Stimulated activated CD4-positive, alpha-beta T cell treated with anti-CD3 and anti-CD28 coated beads, Interleukin-2, amount 100 ng/mL, for 4 hours (primary cell): ENCODE data around the gene MBNL1.

Source experiments
- DNase-seq: peaks from one replicate; pipeline ENCODE4 v3.0.0-alpha.2; 2020; ENCODE audit warnings: low read depth

MBNL1 gene

GRCh38 chr3:152276681-152277080 is 8.0 kb downstream of the MBNL1 start:
- DNase-seq: no peak

GRCh38 chr3:152277198-152277597 is 8.5 kb downstream of the MBNL1 start:
- DNase-seq: no peak

GRCh38 chr3:152278756-152279427 is 10.2 kb downstream of the MBNL1 start:
- no peak for DNase-seq

- DNase-seq: no peak
These were observed 10.8 kb downstream of the MBNL1 start for GRCh38 chr3:152279479-152279878.

GRCh38 chr3:152280539-152280938 is 11.8 kb downstream of the MBNL1 start:
- DNase-seq: no peak

- no peak for DNase-seq
These were observed 12.5 kb downstream of the MBNL1 start for GRCh38 chr3:152281133-152281713.

GRCh38 chr3:152282813-152283212 is 14.1 kb downstream of the MBNL1 start:
- no peak for DNase-seq

GRCh38 chr3:152283492-152284381 is 15.0 kb downstream of the MBNL1 start:
- no peak for DNase-seq

GRCh38 chr3:152284906-152285305 is 16.2 kb downstream of the MBNL1 start:
- no peak for DNase-seq

- DNase-seq: no peak
These were observed 16.8 kb downstream of the MBNL1 start for GRCh38 chr3:152285509-152285908.

- DNase-seq: no peak
These were observed 19.3 kb downstream of the MBNL1 start for GRCh38 chr3:152287898-152288576.

- DNase-seq: no peak
These were observed 20.0 kb downstream of the MBNL1 start for GRCh38 chr3:152288681-152289080.

- no peak for DNase-seq
These were observed 21.0 kb downstream of the MBNL1 start for GRCh38 chr3:152289708-152290107.

GRCh38 chr3:152290374-152290773 is 21.6 kb downstream of the MBNL1 start:
- no peak for DNase-seq

GRCh38 chr3:152291238-152291637 is 22.5 kb downstream of the MBNL1 start:
- DNase-seq: no peak

GRCh38 chr3:152291649-152292066 is 22.9 kb downstream of the MBNL1 start:
- DNase-seq: no peak

- DNase-seq: no peak
These were observed 23.6 kb downstream of the MBNL1 start for GRCh38 chr3:152292366-152292765.

GRCh38 chr3:152293347-152294006 is 24.7 kb downstream of the MBNL1 start:
- DNase-seq: no peak

GRCh38 chr3:152295344-152295743 is 26.6 kb downstream of the MBNL1 start:
- no peak for DNase-seq

- no peak for DNase-seq
These were observed 27.1 kb downstream of the MBNL1 start for GRCh38 chr3:152295806-152296205.

- DNase-seq: no peak
These were observed 27.7 kb downstream of the MBNL1 start for GRCh38 chr3:152296382-152296781.

GRCh38 chr3:152296971-152297370 is 28.2 kb downstream of the MBNL1 start:
- no peak for DNase-seq
